Hypothalamus (tissue), 51 donors: ENCODE data around the gene RPL39L.
A peak's percentile ranks its signal among the peaks of the same experiment; 100 is the strongest.
"Not testable (repeated sequence)": the region's sequence is repeated elsewhere in the genome, so short reads cannot be mapped to it uniquely, and the experiment has no call there.

Experiments used
- DNase-seq, 51 donors: peaks; one replicate each; lab custom pipeline; 2025; lab: John Stamatoyannopoulos, UW

Gene RPL39L

GRCh38 chr3:187139126-187139894 is at the start of gene RPL39L:
Gene RPL39L, minus strand, starts transcription at chr3:187139496. Its CDS starts 18,196 bp downstream, at chr3:187121300.
- peak; percentile 11 to 91 (median 62) for DNase-seq

- DNase-seq = no peak
Measured at GRCh38 chr3:187188931-187189330, 49.6 kb upstream of the RPL39L start.

- DNase-seq = no peak
Measured at GRCh38 chr3:187186801-187187421, 47.6 kb upstream of the RPL39L start.

- DNase-seq = no peak
Measured at GRCh38 chr3:187186375-187186774, 47.1 kb upstream of the RPL39L start.

- no peak for DNase-seq
Measured at GRCh38 chr3:187185759-187186158, 46.5 kb upstream of the RPL39L start.

GRCh38 chr3:187183903-187184302 is 44.6 kb upstream of the RPL39L start:
- DNase-seq = no peak

- DNase-seq = no peak
Measured at GRCh38 chr3:187183210-187183862, 44.0 kb upstream of the RPL39L start.

- DNase-seq = no peak
Measured at GRCh38 chr3:187181454-187182170, 42.3 kb upstream of the RPL39L start.

GRCh38 chr3:187172929-187173328 is 33.6 kb upstream of the RPL39L start:
- DNase-seq = no peak

- DNase-seq = not testable (repeated sequence)
Measured at GRCh38 chr3:187170911-187171310, 31.6 kb upstream of the RPL39L start.

GRCh38 chr3:187169231-187169960 is 30.1 kb upstream of the RPL39L start:
- no peak for DNase-seq

- no peak for DNase-seq
Measured at GRCh38 chr3:187167777-187168176, 28.5 kb upstream of the RPL39L start.

- DNase-seq = no peak
Measured at GRCh38 chr3:187166750-187167149, 27.5 kb upstream of the RPL39L start.

GRCh38 chr3:187165144-187165543 is 25.8 kb upstream of the RPL39L start:
- peak in 4 of 51 donors; percentile 5 to 33 (median 8) for DNase-seq

- DNase-seq = no peak
Measured at GRCh38 chr3:187162265-187162953, 23.1 kb upstream of the RPL39L start.

GRCh38 chr3:187161556-187161955 is 22.3 kb upstream of the RPL39L start:
- no peak for DNase-seq

GRCh38 chr3:187150599-187150998 is 11.3 kb upstream of the RPL39L start:
- peak in 1 of 51 donors; percentile 5 for DNase-seq

- no peak for DNase-seq
Measured at GRCh38 chr3:187150186-187150585, 10.9 kb upstream of the RPL39L start.

- DNase-seq = no peak
Measured at GRCh38 chr3:187146389-187146788, 7.1 kb upstream of the RPL39L start.
